HEK293T (cell line): ENCODE measurements around the gene PLA2G3.

Source experiments
- ARNT ChIP-seq: fragments of 450-650 bp; IDR thresholded peaks from 2 replicates; pipeline ENCODE4 v1.6.1; 2017; ENCODE audit warnings: mild to moderate bottlenecking
- BHLHE40 ChIP-seq: fragments of 450-650 bp; IDR thresholded peaks from 2 replicates; pipeline ENCODE4 v1.6.1; 2016; ENCODE audit warnings: mild to moderate bottlenecking, moderate library complexity, borderline replicate concordance
- CTBP1 ChIP-seq: fragments of 450-650 bp; IDR thresholded peaks from 2 replicates; pipeline ENCODE4 v1.6.1; 2016; ENCODE audit warnings: borderline replicate concordance
- ELF4 ChIP-seq: fragments of 450-650 bp; IDR thresholded peaks from 2 replicates; pipeline ENCODE4 v1.6.1; 2017; ENCODE audit warnings: antibody characterized with exemption
- FOXA1 ChIP-seq: fragments of 450-650 bp; IDR thresholded peaks from 2 replicates; pipeline ENCODE4 v1.6.1; 2016; ENCODE audit warnings: mild to moderate bottlenecking
- FOXK2 ChIP-seq: fragments of 450-650 bp; IDR thresholded peaks from 2 replicates; pipeline ENCODE4 v1.6.1; 2016; ENCODE audit warnings: mild to moderate bottlenecking
- FOXM1 ChIP-seq: fragments of 450-650 bp; IDR thresholded peaks from 2 replicates; pipeline ENCODE4 v1.6.1; 2017; ENCODE audit warnings: mild to moderate bottlenecking, borderline replicate concordance
- LEF1 ChIP-seq: fragments of 450-650 bp; IDR thresholded peaks from 2 replicates; pipeline ENCODE4 v1.6.1; 2017; ENCODE audit warnings: mild to moderate bottlenecking, borderline replicate concordance
- NFRKB ChIP-seq: fragments of 450-650 bp; IDR thresholded peaks from 2 replicates; pipeline ENCODE4 v1.6.1; 2016; ENCODE audit warnings: mild to moderate bottlenecking, moderate library complexity
- SP1 ChIP-seq: fragments of 450-650 bp; IDR thresholded peaks from 2 replicates; pipeline ENCODE4 v1.6.1; 2017
- SUZ12 ChIP-seq: fragments of 450-650 bp; IDR thresholded peaks from 2 replicates; pipeline ENCODE4 v1.6.1; 2016; ENCODE audit warnings: mild to moderate bottlenecking
- TARDBP ChIP-seq: fragments of 450-650 bp; IDR thresholded peaks from 2 replicates; pipeline ENCODE4 v1.6.1; 2016
- ZNF384 ChIP-seq: fragments of 450-650 bp; IDR thresholded peaks from 2 replicates; pipeline ENCODE4 v1.6.1; 2016
- TF ChIP-seq, protein P1 (sequence below): fragments of 450-650 bp; IDR thresholded peaks from 2 replicates; pipeline ENCODE4 v1.6.1; 2016

DNA sequence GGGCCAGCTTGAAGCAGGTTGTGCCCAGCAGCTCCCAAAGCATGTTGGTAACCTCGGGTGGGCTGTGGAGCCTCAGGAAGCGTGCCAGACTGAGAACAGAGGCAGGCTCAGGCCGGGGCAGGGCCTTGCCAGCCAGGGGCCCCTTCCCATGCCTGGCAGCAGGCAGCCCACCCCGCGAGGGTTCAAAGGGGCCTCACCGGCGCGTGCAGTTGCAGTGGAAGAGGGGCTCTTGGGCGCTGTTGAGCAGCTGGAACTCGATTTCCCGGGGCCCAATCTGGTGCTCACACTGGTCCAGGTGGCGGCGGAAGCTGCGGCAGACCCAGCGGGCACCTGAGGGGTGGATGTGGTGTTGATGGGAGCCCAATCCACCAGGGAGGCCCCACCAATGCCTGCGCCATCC is 3.6 kb downstream of the PLA2G3 start:
- TF ChIP-seq TARDBP (no peak), SP1 (no peak), BHLHE40 (no peak), FOXK2 (no peak), FOXA1 (no peak), ELF4 (no peak), ARNT (no peak), ZNF384 (no peak), NFRKB (no peak), CTBP1 (no peak), LEF1 (no peak), SUZ12 (no peak), FOXM1 (no peak)
- TF ChIP-seq, protein P1, sequence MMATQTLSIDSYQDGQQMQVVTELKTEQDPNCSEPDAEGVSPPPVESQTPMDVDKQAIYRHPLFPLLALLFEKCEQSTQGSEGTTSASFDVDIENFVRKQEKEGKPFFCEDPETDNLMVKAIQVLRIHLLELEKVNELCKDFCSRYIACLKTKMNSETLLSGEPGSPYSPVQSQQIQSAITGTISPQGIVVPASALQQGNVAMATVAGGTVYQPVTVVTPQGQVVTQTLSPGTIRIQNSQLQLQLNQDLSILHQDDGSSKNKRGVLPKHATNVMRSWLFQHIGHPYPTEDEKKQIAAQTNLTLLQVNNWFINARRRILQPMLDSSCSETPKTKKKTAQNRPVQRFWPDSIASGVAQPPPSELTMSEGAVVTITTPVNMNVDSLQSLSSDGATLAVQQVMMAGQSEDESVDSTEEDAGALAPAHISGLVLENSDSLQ = no peak
